ENCODE measurements around the gene ROM1.
"Not testable (repeated sequence)": the region's sequence is repeated elsewhere in the genome, so short reads cannot be mapped to it uniquely, and the experiment has no call there.

Gene ROM1

GRCh38 chr11:62649486-62649885 is 36.4 kb downstream of the ROM1 start:
- no peak for DNase-seq (ENCODE audit: low read depth)

GRCh38 chr11:62650283-62650682 is 37.2 kb downstream of the ROM1 start:
- DNase-seq (ENCODE audit: low read depth), result not testable (repeated sequence)

- DNase-seq (ENCODE audit: low read depth), result no peak
Observed at GRCh38 chr11:62652161-62653006, 39.3 kb downstream of the ROM1 start.

GRCh38 chr11:62654297-62654696 is 41.2 kb downstream of the ROM1 start:
- no peak for DNase-seq (ENCODE audit: low read depth)

- DNase-seq (ENCODE audit: low read depth), result no peak
Observed at GRCh38 chr11:62656796-62657429, 43.9 kb downstream of the ROM1 start.

- no peak for DNase-seq (ENCODE audit: low read depth)
Observed at GRCh38 chr11:62664405-62665074, 51.5 kb downstream of the ROM1 start.

All from GM04503 (cell line).